ENCODE results near the gene IP6K2. TPM values are rescaled to one million over a fixed set of nuclear protein-coding genes. Genes with fewer than 3 reads are reported as not detected.

The IP6K2 gene
- total and polyA plus RNA-seq, 2 of the 8 experiments (the other 6 are each of a cell fraction or from before 2014, with no cell fraction given), result 95.8 to 144 TPM

DNA sequence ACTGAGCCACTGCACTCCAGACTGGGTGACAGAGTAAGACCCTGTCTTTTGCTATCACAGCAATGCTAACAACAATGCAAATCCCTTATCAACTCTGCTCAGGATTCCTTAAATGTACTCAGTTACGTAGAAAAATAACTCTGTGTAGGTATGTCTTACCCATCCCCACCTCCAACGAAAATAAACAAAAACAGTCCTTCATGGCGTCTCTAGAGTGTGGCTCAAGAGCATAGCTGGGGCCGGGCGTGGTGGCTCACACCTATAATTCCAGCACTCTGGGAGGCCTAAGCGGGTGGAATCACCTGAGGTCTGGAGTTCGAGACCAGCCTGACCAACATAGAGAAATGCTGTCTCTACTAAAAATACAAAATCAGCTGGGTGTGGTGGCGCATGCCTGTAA is 18.1 kb downstream of the IP6K2 start:
- Histone ChIP-seq H4K8ac (ENCODE audit: extremely low read depth, insufficient read depth, low read length) (no peak overlapping the region; the same call in 1 of the 2 replicates), H4K91ac (replicated peaks; ENCODE audit: insufficient read length, low read length) (no peak overlapping the region), H2AFZ (ENCODE audit: low read length) (no peak overlapping the region), H3K27ac (ENCODE audit: low read depth, low read length) (no peak overlapping the region), H3K27me3 (replicated peaks in 1 of 4; ENCODE audit: control insufficient read depth in 3 of 4, extremely low read depth in 1 of 4, insufficient read depth in 3 of 4, low read length in 3 of 4) (no peaks in the 10 kb centered on the region), H3K79me2 (ENCODE audit: control insufficient read depth in 1 of 2, insufficient read depth in 2 of 2, low read length in 2 of 2) (peaks cover 35 to 90% of the 10 kb centered on the region in 2 experiments), H2BK20ac (ENCODE audit: low read length) (no peak overlapping the region), H2BK5ac (ENCODE audit: low read depth, low read length) (no peak overlapping the region), H3K79me1 (ENCODE audit: low read depth, low read length) (peaks cover 14% of the 10 kb centered on the region), H3K4me2 (ENCODE audit: insufficient read depth in 1 of 2, low read depth in 2 of 2, low read length in 2 of 2) (no peak overlapping the region), H3K9me3 (ENCODE audit: insufficient read depth in 2 of 2, low read depth in 1 of 2, low read length in 1 of 2) (no peaks in the 10 kb centered on the region), H3K23me2 (ENCODE audit: low read depth, low read length) (no peaks in the 10 kb centered on the region), H3K4ac (replicated peaks; ENCODE audit: insufficient read length, low read depth, low read length) (no peak overlapping the region), H3K23ac (ENCODE audit: insufficient read length) (no peak overlapping the region), H3K14ac (ENCODE audit: insufficient read length) (no peak overlapping the region), H3K18ac (ENCODE audit: extremely low read depth, low read length) (no peak overlapping the region), H3K4me1 (replicated peaks in 1 of 4; ENCODE audit: control insufficient read depth in 3 of 4, insufficient read depth in 4 of 4, low read length in 3 of 4) (peaks cover 6 to 12% (median 9%) of the 10 kb centered on the region in 4 experiments), H4K20me1 (replicated peaks in 1 of 2; ENCODE audit: control insufficient read depth in 1 of 2, insufficient read depth in 2 of 2, low read length in 2 of 2) (peaks cover 23 to 32% of the 10 kb centered on the region in 2 experiments), H3K4me3 (ENCODE audit: extremely low read depth in 1 of 4, insufficient read depth in 2 of 4, low read depth in 3 of 4, low read length in 4 of 4) (no peak overlapping the region), H3K9ac (replicated peaks in 1 of 4; ENCODE audit: extremely low read depth in 1 of 4, low read depth in 3 of 4, low read length in 3 of 4) (no peak overlapping the region), H2BK12ac (ENCODE audit: low read depth, low read length) (no peak overlapping the region), H2AK5ac (ENCODE audit: low read depth, low read length) (no peak overlapping the region), H4K5ac (ENCODE audit: insufficient read length, low read depth, low read length) (no peak overlapping the region), H2BK15ac (ENCODE audit: low read length) (no peak overlapping the region), H3K56ac (replicated peaks; ENCODE audit: insufficient read length, low read depth, low read length) (no peak overlapping the region), H2BK120ac (replicated peaks; ENCODE audit: low read depth, low read length) (no peak overlapping the region), H3K36me3 (ENCODE audit: control insufficient read depth in 2 of 4, insufficient read depth in 4 of 4, low read length in 3 of 4) (peaks cover 9 to 45% (median 19%) of the 10 kb centered on the region in 4 experiments; a peak in 6 of 8 replicates)
- FAIRE-seq, result no peak
- 94% methylated on average over 8 of the region's 8 CpGs; no CpG with 5 or more reads in 1 of the 2 experiments for WGBS, 2 experiments (ENCODE audit: extremely low coverage in 1 of 2, insufficient coverage in 1 of 2, insufficient read length in 1 of 2, insufficient replicate concordance in 2 of 2, low coverage in 1 of 2, low lambda C conversion rate in 2 of 2, missing lambda C conversion rate in 1 of 2)
- POLR2A ChIA-PET (ENCODE audit: partially characterized antibody), result interaction anchor here (1.5 to 13.3 kb wide), 2 partner anchors 13 kb away, joined by 3 to 187 read pairs; partner anchors contain the start of genes IP6K2 and NCKIPSD
- CTCF ChIA-PET (ENCODE audit: partially characterized antibody), result interaction anchor here (1.2 to 1.7 kb wide), 2 partner anchors 12 to 41 kb away, joined by 5 read pairs; no protein-coding TSS in a partner anchor
- TF ChIP-seq JUN (IDR thresholded peaks at IDR 0.05; ENCODE audit: low read depth, low read length), result no peak
- TF ChIP-seq BCL11A (IDR thresholded peaks at IDR 0.05; ENCODE audit: low read depth in 2 of 2, low read length in 2 of 2), result no peak
- no peak for TF ChIP-seq CREB1 (IDR thresholded peaks at IDR 0.05)
- TF ChIP-seq NANOG (IDR thresholded peaks at IDR 0.05; ENCODE audit: insufficient read depth, low read depth, low read length, poor library complexity, severe bottlenecking), result no peak
- no peak for TF ChIP-seq CHD2 (IDR thresholded peaks at IDR 0.05; ENCODE audit: low read length)
- TF ChIP-seq ASH2L (IDR thresholded peaks at IDR 0.05; ENCODE audit: low read length), result no peak
- no peak for TF ChIP-seq SRF (IDR thresholded peaks at IDR 0.05; ENCODE audit: low read depth, low read length)
- no peak for TF ChIP-seq TAF7 (optimal IDR thresholded peaks at IDR 0.05; ENCODE audit: borderline replicate concordance, low read depth, low read length)
- TF ChIP-seq SP1 (IDR thresholded peaks at IDR 0.05; ENCODE audit: low read depth, low read length), result no peak
- no peak for TF ChIP-seq CBX5 (IDR thresholded peaks at IDR 0.05; ENCODE audit: low read depth, low read length)
- no peak for TF ChIP-seq MAFK (IDR thresholded peaks at IDR 0.05; ENCODE audit: low read depth, low read length)
- TF ChIP-seq HDAC6 (IDR thresholded peaks at IDR 0.05; ENCODE audit: low read depth, low read length), result no peak
- TF ChIP-seq SIRT6 (IDR thresholded peaks at IDR 0.05; ENCODE audit: low read length), result no peak
- no peak for TF ChIP-seq SUZ12 (IDR thresholded peaks at IDR 0.05; ENCODE audit: low read length)
- DNase-seq (ENCODE audit: low read depth in 1 of 2, low spot score in 2 of 2), result no peak
